IPS-NIHi7 (cell line): ENCODE measurements around the gene BRD7.

Source experiments
- DNase-seq: peaks from one replicate; pipeline ENCODE4 v3.0.0; 2012; ENCODE audit warnings: mixed read lengths; ENCODE audit errors: extremely low spot score

The BRD7 gene

GRCh38 chr16:50304467-50305440 lies 64.0 kb downstream of the BRD7 start:
- DNase-seq: no peak

GRCh38 chr16:50303605-50304466 lies 65.0 kb downstream of the BRD7 start:
- no peak for DNase-seq

GRCh38 chr16:50303041-50303604 lies 65.7 kb downstream of the BRD7 start:
- DNase-seq: no peak

DNA sequence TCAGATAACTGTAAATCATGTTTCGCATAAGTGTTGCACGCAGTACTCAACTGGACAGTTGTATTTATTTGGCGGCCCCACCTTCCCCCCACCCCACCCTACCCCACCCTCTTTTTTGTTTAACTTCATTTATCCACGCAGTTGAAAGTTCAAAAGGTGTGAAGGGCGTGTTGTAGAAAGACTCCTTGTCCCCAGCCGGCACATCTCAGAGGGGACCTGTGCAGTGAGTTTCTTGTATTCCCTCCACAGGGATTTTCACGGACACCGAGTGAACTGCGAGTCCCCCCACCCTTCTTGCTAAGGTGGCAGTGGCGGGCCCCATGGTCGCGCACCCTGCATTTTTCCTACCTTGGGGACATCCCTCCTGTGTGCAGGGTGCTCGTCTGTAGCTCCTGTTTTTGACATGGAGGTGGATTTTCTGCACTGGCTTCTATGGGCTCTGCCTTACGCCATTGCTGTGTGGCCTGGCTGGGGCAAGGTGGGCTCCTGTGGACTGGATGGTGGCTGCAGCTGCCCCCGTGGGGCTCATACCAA lies 66.2 kb downstream of the BRD7 start:
- DNase-seq: no peak

DNA sequence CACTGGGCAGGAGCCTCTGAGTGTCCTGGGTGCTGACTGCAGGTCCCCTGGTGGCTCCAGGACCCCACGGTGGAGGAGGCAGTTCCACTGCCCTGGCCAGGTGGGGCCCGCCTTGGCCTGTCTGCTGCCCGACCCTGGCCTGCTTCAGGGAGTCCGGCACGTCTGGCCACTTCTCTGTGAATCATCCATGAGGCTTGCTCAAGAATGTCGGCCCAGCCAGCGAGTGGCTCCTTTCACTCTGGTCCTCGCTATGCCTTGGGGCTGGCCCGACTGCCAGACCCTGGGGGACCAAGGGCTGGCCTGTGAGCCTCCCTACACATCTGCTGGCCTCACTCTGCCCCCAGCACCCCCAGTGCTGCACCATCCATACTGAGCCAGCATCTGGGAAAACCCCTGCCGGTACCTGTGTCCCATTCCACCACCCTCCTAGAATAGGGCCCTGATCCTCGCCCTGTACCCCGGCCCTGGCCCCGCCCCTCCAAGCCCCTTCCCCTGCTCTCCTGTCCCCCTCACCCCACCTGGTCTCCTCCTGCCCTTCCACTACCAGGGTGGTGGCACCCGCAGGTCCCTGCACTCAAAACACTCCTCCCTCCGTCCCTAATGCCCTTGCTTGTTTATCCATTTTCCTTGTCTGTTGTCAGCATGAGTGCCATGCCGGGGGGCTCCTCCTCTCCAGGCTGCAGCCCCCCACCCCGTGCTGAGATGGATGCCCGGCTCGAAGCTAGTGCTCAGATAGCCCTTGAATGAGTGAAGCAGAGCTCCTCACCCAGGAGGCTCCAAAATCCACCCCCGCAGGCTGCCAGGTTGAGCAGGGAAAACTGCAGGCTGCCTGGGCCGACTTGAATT lies 66.9 kb downstream of the BRD7 start:
- DNase-seq: no peak

DNA sequence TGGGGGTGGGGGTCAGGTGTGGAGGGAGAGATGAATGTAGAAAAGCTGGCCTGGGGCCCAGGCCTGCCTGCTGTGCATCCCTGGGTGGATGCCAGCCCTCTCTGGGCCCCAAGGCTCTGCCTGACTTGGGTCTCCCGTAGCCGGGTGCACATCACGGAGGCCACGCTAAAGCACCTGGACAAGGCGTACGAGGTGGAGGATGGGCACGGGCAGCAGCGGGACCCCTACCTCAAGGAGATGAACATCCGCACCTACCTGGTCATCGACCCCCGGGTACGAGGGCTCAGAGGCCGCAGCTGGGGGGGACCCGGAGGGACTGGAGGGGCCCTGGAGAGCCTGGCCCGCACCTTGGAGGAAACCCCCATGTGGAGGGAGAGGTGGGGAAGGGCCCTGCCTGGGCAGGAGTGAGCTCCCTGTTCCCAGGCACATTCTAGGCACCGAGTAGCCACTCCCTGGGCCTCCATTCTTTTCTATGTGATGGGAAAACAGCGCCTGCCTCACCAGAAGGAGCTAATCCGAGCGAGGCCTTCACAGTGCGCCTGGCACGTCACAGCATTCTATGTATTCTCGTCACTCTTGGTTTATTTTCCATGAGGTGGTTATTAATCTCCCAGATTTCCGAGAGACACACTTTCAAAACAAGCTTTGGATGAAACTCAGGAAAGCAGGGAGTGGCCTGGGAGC lies 67.7 kb downstream of the BRD7 start:
- DNase-seq: no peak

DNA sequence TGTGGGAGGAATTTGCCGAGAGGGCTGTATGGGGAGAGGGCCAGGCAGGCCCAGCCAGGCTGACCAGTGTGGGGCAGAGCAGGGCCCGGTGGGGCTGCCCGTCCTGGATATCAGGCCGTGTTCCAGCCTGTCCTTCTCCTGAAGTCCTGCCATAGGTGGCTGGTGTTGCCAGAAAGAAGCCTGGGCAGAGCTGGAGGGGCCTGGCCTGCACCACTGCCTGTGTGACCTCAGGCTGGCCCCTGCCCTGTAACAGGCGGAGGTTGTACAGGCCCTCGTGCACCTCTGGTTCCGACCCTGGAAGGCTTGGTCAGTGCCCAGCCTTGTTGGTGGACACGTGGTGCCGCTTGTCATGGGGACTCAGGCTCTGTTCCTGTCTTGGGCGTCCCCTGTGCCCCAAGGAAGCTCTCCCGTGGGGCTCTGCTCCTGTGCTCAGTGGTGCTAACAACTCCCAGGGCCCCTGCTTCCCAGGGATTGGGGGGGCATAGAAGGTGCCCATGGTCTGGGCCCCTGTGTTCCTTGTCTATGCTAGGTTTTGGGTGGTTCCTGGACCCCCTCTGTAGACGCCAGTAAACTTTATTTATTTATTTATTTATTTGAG lies 69.2 kb downstream of the BRD7 start:
- DNase-seq: no peak

DNA sequence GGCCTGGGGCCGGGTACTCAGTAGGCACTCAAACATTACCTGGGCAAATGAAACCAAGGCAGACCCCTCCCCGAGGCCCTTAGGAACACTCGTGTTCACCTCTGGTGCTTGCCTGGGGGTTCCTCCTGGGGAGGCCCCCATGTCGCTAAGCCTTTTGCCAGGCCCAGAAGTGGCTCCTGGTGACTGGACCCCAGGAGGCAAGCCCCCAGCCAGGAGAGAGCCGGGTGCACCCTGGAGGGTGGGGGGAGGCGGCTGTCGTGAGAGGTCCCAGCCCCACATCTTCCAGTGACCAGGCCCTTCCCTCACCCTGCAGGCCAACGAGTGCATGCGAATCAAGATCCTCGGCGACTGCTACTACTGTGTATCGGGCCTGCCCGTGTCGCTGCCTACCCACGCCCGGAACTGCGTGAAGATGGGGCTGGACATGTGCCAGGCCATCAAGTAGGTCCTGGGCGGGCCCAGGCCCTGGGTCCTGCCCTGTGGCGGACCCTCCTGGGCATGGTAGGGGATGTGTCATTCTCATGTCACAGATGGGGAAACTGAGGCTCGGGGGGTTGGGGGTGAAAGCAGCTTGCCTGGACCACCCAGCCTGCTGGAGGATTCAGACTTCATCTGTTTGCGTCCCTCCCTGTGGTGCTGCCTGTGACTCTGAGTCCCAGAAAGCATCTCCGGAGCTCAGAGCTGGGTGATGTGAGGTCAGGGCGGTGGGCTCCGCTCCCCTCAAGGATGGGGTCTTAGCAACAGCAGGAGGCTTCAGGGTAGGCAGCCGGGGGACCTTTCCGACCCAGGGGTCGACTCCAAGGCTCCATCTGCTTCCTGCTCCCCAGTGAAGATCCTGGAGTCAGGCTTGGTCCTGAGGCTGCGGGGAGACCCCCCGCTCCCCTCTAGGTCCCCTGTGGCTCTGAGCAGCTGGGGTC lies 69.9 kb downstream of the BRD7 start:
- no peak for DNase-seq

DNA sequence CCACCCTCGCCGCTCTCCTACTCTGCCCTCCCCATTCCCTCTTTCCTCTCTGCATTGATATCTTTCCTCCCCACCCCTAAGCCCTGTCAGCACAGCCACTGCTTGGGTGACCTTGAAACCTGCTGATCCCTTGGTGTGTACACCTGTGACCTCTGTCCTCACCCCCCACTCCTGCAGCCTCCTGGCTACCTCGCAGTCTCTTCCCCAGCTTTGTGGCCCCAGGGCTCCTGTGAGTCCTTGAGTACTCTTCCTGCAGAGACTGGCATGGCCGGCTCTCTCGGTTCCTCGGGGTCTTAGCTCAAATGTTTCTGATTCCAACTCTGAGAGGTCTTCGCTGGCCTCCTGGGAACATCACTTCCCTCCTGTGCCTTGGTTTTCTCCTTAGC lies 70.7 kb downstream of the BRD7 start:
- DNase-seq: no peak

DNA sequence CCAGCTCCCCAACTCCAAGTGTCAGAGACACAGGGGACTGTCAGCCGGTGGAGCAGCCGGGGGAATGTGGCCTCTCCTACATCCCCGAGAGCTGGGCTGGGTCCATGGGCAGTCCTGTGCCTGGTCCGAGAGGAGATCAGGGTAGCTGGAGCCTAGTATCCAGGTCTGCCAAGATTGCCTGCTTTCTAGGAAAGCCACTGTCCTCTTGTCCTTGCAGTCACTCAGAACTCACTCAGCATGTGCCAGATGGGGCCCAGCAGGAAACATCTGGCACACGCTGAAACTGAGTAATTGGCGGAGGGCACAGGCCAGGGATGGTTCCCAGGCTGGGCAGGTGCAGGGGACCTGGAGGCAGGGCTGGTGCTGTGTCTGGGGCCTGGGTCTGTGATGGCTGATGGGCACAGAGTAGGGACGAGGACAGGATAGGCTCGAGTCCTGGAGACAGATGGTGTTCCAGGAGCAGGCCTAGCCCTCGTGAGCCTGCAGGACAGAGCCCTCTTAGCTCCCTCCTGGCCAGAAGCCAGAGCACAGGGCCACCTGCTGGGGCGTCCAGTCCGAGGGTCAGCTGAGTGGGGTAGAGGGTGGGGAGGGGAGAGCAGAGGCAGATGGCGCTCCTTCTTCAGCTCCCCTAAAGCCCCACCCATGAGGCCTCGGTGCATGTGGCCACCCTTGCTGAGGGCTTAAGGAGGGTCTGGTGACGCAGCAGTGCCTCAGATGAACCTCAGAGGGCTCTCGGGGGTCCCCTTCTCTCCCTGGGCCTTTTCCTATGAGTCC lies 71.3 kb downstream of the BRD7 start:
- no peak for DNase-seq

- no peak for DNase-seq
Observed at GRCh38 chr16:50296807-50297206, 72.0 kb downstream of the BRD7 start.

DNA sequence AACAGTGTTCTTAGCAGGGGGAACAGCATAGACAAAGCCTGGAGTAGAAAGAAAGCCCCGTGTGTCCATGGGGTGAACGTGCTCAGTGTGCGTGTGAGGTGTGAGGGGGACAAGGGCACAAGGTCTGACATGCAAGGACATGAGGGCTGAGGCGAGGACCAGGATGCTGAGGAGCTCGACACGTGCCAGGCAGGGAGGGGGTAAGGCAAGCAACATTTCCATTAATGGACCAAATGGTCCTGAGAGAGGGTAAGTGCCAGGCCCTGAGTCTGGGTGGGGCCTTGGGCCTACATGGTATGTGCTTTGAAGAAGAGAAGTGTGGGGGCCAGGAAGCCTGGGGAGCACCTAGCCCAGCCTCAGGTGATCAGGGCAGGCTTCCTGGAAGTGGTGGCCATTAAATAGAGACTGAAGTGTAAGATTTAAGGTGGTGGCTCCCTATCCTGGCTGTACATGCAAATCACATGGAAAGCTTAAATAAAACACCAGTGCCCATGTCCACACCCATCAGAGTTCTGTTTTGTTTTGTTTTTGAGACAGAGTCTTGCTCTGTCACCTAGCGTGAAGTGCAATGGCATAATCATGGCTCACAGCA lies 73.2 kb downstream of the BRD7 start:
- DNase-seq: no peak

GRCh38 chr16:50294955-50295354 lies 73.8 kb downstream of the BRD7 start:
- DNase-seq: no peak

DNA sequence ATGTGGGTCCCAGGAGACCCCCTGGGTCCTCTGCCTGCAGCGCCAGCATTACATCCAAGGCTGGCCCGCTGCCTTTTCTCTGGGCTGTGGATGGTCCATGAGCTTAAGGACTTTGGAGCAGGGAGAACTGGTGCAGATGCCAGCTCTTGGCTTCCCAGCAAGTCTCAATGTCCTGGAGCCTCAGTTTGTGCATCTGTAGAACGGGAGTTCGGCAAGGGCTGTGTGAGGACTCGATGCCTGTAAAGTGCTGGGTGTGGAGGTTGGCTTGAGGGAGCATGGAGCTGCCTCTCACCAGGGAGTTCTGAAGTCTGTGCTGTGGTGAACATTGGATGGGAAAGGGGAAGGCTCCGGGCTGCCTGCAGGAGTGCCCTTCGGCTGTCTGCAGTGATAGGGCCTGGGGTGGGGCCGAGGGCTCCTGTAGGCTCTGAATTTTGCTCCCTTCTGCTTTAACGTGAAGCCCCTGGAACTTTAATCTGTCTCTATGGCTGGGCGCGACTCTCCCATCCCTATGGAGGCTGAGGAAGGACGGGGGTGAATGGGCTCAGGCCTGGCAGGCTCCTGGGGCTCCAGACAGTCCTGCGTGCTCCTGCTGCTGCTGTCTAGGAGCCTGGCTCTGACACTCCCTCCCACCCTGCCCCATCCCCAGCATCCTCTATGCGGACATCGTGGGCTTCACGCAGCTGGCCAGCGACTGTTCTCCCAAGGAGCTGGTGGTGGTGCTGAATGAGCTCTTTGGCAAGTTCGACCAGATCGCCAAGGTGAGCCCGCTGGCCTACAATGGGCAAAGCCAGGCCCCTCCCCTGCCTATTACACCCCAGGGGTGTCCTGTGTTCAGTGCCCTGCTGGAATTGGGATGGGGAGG lies 74.6 kb downstream of the BRD7 start:
- DNase-seq: no peak

- DNase-seq: no peak
Observed at GRCh38 chr16:50293041-50293783, 75.6 kb downstream of the BRD7 start.

- DNase-seq: no peak
Observed at GRCh38 chr16:50292566-50292948, 76.2 kb downstream of the BRD7 start.
